Cerebellar cortex (tissue), 1 donor: ENCODE results near the gene KIRREL3.
"Not testable (repeated sequence)": the region's sequence is repeated elsewhere in the genome, so short reads cannot be mapped to it uniquely, and the experiment has no call there.

ENCODE experiments used
- DNase-seq: peaks from one replicate; pipeline ENCODE4 v3.0.0-alpha.2; 2015; ENCODE audit warnings: low spot score

The KIRREL3 gene

DNA sequence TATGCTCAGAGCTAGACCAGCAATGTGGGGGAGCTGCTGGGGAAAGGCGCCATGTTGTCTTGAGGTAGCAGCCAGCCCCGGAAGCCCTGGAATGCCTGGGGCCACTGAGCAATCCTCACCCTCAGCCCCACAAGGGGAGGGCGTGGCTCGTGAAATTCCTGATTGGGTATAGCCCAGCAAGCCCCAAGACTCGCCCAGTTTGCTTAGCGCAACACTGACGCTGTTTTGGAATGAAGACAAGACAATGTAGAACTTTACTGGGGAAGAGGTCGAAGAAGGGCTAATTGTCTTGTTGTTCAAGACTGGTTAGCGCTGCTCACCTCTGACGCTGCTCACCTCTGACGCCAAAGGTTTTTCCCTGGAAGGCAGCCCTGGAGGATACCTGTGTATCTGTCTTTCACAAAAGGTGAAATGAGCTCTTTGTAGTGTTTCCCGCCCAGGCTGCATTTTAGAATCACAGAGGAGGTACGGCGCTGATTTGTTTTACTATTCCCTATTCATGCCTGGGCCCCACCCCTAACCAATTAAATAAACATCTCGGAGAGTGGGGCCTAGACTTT, 597.5 kb downstream of the KIRREL3 start:
- no peak for DNase-seq

DNA sequence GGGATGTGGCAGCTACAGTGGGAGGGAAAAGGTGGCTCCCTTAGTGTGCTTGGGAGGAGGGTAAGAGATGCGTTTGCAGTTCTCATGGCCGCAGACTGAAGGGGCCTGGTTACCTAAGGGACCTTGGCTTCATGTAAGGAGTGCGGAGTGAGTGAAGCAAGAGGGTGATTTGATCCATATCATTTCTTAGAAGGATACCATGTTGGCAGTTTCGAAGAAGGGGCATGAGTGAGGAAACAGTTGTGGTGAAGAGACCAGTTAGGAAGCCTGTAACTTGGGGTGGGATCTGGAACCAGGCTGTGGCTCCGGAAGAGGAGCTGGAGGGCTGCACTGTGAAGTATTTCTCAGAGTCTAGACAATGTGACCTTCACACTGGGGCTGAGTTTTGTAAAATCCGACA, 600.1 kb downstream of the KIRREL3 start:
- DNase-seq, result no peak

DNA sequence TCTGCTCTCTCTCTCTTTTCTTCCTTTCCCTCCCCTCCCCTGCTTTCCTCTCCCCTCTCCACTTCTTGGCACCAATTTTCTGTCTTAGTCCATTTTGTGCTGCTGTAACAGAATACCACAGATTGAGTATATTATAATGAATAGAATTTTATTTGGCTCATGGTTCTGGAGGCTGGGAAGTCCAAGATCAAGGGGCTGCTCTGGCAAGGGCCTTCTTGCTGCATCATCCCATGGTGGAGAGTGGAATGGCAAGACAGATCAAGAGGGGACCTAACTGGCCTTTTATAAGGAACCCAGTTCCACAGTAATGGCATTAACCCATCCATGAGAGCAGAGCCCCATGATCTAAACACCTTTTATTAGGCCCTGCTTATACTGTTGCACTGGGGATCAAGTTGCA, 600.6 kb downstream of the KIRREL3 start:
- DNase-seq, result no peak

GRCh38 chr11:126398721-126399120, 601.8 kb downstream of the KIRREL3 start:
- DNase-seq, result no peak

DNA sequence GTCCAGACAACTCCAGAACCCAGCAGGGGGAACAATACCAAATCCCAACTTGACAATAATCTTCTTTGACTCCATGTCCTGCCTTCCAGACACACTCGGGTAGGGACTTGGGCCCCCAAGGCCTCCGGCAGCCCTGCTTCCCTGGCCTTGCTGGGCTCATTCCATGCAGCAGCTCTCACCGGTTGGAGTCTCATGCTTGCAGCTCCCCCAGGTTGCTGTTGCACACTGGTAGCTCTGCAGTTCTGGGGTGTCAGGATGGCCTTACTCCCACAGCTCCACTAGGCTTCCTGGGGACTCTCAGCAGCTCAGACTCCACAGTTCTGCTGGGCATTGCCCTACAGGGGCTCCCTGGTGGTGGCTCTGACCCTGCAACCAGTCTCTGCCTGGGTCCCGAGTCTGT, 602.3 kb downstream of the KIRREL3 start:
- DNase-seq, result no peak

DNA sequence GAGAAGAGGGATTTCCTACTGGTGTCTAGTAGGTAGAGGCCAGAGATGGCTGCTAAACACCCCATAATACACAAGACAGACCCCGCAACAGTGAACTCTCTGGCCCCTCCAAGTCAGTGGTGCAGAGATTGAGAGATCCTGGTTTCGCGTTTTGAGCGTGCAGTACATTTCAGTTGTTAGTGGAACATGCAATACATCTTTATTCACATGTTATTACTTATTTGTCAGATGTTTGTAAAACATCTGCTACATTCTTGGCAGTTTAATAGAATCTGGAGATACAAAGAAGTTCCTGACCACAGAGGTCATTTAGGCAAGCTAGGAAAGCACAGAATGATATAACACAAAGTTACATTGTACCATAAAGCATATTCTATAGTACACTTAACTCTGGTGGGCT, 603.6 kb downstream of the KIRREL3 start:
- DNase-seq, result no peak

GRCh38 chr11:126396266-126396665, 604.3 kb downstream of the KIRREL3 start:
- DNase-seq, result not testable (repeated sequence)

DNA sequence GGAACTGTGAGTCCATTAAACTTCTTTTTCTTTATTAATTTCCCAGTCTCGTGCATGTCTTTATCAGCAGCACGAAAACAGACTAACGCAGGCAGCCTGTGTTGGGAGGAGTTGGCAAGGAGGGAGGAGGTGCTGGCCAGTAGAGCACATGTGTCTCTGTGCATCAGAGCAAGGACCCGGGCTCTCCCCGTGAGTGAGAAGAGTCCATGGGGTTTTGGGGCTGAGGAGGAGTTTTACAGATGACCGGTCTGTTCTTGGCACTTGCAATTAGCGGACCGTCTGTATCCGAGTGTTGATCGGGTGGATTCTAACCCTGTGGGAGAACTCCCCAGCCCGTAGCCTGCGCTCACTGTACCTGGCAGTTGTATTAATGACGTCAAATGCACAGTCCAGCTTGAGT, 604.8 kb downstream of the KIRREL3 start:
- DNase-seq, result not testable (repeated sequence)

DNA sequence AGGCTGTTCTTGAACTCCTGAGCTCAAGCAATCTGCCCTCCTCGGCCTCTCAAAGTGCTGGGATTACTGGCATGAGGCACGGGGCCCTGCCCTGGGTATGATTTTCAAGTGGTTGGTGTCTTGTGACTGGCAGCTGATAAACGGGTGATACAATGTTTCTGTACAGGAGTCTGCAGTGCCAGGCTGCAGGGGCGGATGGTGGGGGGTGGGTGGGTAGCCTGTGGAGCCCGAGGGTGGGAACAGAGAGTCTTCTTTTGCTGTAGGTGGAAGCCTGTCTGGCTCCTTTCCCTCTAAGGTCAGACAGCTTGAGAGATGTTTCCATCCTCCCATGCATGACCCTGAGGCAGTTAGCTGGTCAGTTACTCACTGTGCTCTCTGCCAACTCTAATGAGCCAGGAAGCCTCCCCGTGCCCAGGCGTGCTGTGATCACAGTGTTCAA, 605.9 kb downstream of the KIRREL3 start:
- DNase-seq, result not testable (repeated sequence)

- DNase-seq, result no peak
These were observed 606.5 kb downstream of the KIRREL3 start for GRCh38 chr11:126394036-126394435.

DNA sequence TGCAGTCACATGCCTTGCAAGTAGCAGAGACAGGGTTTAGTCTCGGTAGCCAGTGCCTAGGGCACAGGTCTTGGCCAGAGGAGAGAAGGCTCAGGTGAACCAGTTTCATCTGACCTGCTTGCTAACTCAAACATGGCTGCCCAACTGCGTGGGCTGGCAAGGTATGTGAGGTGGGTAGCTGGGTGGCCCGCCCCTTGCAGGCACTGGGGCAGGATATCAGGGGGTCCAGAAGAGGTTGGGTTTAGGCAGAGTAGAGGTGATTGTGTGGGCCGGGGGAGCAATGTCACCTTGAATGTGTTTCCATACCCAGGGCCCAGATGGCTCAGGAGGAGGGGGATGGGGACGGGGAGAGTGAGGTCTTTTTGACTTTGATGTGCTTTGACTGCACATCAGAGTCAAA, 607.4 kb downstream of the KIRREL3 start:
- DNase-seq, result no peak

GRCh38 chr11:126392633-126393013, 607.9 kb downstream of the KIRREL3 start:
- no peak for DNase-seq

- peak; percentile 23 for DNase-seq
These were observed 608.5 kb downstream of the KIRREL3 start for GRCh38 chr11:126391970-126392632.

GRCh38 chr11:126391286-126391954, 609.1 kb downstream of the KIRREL3 start:
- no peak for DNase-seq

DNA sequence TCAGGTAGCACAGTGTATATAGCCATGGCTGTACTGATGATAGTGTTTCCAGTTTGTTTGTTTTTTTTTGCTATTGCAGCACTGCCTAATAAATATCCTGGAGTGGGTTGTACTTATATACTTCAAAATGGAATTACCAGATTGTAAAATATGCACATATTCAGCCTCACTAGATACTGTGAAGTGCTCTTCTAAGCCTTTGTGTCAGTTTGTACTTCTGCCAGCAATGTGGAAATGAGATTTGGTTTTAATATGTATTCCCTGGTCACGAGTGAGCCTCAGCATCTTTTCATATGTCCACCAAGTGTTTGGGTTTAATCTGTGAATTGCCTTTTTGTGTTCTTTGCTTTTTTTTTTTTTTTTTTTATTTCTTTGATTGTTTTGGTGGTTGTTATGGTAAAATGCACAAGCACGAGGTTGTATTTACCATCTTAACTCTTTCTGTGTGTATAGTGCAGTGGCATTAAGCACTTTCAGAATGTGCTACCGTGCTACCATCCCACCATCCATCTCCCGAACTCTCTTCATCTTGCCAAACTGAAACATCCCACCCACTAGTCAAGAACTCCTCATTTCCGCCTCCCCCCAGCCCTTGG, 610.2 kb downstream of the KIRREL3 start:
- DNase-seq, result no peak

DNA sequence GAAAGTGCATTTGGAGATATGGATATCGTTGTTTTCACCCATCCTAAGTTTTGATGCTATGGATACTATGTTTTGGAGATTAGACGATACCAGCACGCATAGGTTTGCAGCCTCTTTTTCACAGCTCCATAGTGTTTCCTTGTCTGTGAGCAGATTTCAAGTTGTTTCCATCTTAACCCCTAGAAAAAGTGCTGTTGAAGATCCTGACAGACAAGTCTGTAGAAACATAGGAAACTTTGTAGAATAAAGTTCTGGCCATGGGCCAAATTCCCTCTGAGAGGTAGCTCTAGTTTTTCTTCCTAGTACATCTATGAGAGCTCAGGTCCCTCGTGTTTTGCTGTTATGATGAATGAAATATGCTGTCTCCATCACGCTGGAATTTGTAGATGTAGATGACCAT, 612.7 kb downstream of the KIRREL3 start:
- no peak for DNase-seq

DNA sequence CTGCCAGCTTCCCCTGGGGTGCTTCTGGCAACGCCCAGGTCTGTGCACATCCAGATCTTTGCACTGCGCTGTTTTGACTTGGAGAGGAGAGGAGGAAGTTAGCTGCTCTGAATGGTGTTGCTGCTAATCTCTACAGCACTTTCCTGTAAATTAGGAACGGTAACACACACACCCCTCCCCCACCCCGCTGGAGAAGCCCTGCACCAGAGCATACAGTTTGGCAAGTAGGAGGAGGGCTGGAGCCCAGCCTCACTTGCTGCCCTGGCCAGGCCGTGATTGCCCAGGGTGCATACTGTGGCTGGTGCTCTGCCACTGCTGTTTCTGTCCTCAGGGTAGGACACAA, 613.9 kb downstream of the KIRREL3 start:
- DNase-seq, result not testable (repeated sequence)

DNA sequence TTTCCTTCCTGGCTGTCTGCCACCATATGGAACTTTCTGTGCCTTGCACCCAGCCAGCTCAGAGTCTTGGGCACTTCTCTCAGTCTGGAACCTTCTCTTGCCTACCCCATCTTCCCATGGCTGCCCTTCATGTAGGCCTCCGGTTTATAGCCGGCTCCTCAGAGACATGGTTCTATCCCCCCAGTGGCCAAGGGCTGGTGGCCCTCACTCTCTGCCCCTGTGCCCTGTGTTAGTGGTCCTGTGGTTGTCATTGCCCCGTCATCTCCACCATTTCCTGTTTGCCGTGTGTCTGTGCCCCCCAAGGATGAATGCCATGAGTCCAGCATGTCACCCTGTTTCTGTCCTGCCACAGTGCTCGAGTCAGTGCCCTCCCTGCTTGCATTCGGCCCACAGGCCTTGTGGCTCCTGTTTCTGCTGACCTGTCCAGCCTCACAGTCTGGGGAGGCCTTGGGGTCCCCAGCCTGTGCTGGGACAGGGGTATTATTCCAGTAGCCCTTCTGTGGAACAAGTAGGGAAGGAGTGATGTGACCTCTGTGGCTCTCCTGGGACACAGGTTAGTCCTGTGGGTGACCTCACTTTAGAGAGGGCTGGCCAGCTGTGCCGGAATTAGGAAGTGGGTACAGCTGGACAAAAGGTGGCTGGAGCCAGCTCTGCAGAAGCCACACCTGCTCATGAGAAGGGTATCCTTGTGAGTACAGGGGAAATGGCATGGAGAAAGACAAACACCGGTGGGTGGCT, 614.4 kb downstream of the KIRREL3 start:
- no peak for DNase-seq

DNA sequence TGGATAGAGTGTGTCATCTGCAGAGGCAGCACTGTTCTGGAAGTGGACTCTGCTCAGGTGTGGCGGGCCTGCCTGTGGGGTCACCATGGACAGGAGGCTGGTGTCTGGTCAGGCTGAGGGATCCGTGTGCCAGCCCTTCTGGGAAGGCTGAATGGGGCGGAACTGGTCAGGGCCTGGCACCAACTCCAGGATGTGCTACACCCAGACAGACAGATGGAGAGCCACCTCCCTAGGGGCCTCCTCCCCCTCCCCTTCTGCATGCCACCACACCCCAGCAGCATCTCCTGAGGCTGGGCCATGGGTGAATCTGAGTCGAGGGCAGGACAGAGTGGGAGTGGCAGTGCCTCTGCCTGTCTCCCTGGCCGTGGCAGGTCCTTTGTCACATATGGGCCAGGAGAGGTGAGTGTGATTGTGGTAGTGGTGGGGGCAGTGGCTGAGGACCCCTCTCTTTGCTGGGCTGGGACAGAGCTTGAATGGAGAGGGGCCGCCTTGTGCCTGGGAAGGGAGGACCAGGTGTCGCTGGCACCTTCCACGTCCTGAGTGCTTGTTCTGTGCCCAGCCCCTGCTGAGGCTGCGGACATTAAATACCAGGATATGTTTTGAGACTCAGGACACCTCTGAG, 616.0 kb downstream of the KIRREL3 start:
- no peak for DNase-seq

GRCh38 chr11:126383339-126384335, 616.9 kb downstream of the KIRREL3 start:
- no peak for DNase-seq

- not testable (repeated sequence) for DNase-seq
These were observed 617.9 kb downstream of the KIRREL3 start for GRCh38 chr11:126382641-126383040.
